HG03520 (cell line): ENCODE results near the gene AGL.
"Not testable (repeated sequence)": the region's sequence is repeated elsewhere in the genome, so short reads cannot be mapped to it uniquely, and the experiment has no call there.

Source experiments
- ATAC-seq: cut with Tn5 transposase; IDR thresholded peaks from one replicate; pipeline ENCODE4 v1.9.1; 2021; ENCODE audit warnings: mild to moderate bottlenecking, moderate library complexity; ENCODE audit not compliant: unreplicated experiment

Gene AGL

DNA sequence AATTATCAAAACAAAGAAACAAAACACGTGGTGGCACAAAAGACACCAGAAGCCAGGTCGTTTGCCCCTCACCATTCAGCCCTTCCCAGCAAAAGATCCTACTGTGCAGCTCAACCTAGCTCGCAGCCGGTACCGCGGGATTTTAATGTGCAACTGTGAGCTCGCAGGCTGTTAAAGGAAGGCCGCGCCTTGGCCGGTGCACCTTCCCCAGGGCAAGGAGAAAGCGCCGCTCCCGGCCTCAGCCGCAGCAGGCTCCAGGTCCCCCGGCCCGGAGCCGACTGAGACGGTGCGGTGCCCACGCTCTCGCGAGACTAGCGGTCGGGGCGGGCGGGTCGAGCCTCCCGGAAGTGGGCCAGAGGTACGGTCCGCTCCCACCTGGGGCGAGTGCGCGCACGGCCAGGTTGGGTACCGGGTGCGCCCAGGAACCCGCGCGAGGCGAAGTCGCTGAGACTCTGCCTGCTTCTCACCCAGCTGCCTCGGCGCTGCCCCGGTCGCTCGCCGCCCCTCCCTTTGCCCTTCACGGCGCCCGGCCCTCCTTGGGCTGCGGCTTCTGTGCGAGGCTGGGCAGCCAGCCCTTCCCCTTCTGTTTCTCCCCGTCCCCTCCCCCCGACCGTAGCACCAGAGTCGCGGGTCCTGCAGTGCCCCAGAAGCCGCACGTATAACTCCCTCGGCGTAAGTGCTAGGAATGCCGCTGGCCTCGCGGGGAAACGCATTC lies at the start of gene AGL:
AGL (plus strand) TSS at position 618 of the 715 bp plus-strand sequence. CDS start 682 bp downstream, outside the sequence.
- ATAC-seq = peak; percentile 98

DNA sequence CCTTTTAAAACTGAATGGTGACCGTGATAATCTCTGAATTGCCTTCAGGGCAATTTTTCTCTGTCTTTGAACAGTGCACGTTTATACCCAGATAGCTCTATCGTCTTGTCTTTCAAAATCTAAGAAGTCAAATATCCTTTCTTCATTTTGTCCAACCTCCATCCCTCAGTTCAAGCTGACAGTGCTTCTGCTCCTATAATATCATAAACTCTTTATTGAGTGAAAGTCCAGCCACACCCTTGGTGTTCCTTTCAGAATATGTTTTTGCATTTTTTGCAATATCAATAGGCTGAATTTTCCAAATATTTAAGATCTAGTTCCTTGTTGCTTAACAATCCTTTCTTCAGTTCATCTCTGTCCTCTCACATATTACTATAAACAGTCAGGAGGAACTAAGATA lies 48.6 kb upstream of the AGL start:
- ATAC-seq = no peak

GRCh38 chr1:99806882-99807281 lies 43.3 kb upstream of the AGL start:
- ATAC-seq = no peak

DNA sequence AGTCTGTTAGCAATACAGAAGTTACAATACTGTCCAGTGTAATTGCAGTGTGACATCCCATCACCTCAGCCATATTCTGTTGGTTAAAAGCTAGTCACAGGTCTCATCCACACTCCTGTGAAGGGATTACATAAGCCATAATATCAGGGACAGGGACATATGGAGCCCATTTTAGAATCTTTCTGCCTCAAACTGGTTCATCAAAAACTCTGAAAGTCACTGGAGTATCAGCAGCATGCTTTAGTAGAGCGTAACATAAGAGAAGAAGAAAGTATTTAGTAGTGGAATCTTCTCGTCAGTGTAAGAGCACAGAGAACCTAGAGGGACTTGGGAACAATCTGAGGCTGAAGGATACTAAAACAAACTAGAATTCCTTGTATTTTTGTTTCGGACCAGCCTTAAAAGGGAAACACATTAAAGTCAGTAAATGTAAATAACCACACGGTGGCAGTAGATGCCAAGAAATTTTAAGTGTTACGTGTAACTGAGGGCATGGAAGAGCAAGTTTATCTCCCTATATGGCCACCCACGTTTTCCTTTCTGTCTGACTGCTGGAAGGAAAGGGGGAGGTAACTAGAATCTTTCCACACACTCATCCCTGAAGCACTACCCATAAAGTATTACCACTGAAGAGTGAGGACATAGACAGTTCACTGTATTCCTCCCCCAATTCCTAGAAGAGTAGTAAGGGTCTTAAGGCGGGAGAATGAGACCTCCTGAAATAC lies 41.6 kb upstream of the AGL start:
- ATAC-seq = peak; percentile 79

GRCh38 chr1:99811075-99811474 lies 39.1 kb upstream of the AGL start:
- no peak for ATAC-seq

DNA sequence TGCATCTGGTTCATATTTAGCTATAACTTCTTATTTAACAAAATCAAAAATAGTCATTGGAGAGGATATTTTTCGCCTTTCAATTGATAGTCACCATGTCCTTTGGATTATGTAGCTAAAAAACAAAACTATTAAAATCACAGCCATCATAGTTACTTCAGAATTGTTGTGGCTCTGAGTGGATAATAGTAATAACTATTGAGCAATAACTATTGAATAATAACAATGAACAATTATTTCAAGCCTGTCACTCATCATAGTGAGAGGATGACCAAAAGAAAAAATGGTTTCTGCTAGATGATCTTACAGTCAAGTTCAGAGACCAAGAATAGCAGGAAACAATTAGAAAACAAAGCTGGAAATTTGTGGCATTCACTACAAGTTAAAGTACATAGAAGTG lies 38.4 kb upstream of the AGL start:
- ATAC-seq = no peak

DNA sequence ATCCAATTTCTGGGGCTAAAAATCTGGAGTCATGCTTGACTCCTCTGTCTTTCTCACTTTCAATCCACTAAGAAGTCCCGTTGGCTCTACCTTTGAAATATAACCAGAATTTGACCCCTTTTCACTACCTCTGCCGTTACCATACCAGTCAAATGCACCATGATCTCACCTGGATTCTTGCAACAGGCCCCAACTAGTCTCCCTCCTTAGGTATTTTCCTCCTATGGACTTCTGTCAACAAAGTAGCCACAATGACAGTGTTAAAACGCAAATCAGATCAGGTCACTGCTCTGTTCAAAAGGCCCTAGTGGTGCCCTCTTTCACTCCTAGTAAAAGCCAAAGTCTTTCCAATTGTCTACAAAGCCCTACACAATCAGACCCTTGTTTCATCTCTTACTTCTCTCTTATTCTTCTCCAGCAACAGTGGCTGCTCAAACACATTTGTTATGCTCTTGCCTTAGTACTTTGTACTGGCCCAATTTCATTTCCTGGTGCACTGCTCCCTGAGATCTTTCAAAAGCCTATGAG lies 35.7 kb upstream of the AGL start:
- ATAC-seq = no peak

DNA sequence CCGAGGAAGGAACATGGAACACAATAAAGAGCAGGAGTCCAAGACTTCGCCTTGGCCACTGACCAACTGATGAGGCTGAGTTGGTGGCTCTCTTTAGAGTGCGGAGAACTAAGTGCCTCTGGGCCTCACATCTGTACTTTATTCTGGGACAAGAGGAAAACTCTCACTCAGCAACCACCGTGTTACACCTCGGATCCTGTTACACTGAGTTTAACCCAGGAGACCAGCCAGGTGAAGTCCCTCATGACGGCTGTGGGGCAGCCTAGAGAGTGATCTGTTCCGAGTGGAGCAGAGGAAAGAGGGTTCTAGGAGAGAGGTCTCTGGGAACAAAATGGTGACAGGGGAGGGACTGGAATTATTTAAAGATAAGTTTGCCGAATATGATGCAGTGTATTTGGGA lies 33.5 kb upstream of the AGL start:
- no peak for ATAC-seq

GRCh38 chr1:99818063-99818699 lies 32.0 kb upstream of the AGL start:
- no peak for ATAC-seq

- peak; percentile 80 for ATAC-seq
These were observed 29.6 kb upstream of the AGL start for GRCh38 chr1:99820546-99820945.

DNA sequence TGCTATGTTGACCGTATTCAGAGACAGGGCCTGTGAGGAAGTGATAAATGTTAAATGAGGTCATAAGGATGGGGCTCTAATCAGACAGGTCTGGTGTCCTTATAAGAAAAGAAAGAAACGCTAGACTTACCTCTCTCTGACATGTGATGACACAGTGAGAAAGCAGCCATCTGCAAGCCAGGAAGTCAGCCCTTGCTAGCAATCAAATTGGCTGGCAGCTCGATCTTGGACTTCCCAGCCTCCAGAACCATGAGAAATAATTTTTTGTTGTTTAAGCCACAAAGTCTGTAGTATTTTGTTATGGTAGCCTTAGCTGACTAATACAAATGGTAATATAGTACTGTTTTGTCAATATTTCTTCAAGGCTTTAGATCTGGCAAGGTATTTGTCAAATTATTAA lies 25.1 kb upstream of the AGL start:
- ATAC-seq = no peak

DNA sequence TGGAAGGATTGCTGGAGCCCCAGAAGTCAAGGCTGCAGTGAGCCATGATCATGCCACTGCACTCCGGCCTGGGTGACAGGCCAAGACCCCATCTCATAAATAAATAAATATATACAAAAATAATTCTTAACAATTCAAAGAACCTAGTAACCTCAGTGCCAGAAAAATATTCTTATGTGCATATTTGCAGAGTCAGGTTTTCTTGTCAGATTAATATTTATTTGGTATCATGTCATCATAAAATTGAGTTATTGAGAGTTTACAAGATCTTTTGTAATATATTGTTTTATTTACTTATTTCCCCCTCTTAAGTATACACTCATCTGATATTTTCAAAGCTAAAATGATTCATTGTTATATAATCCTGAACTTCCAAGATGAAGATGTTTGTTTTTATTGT lies 24.5 kb upstream of the AGL start:
- ATAC-seq = no peak

DNA sequence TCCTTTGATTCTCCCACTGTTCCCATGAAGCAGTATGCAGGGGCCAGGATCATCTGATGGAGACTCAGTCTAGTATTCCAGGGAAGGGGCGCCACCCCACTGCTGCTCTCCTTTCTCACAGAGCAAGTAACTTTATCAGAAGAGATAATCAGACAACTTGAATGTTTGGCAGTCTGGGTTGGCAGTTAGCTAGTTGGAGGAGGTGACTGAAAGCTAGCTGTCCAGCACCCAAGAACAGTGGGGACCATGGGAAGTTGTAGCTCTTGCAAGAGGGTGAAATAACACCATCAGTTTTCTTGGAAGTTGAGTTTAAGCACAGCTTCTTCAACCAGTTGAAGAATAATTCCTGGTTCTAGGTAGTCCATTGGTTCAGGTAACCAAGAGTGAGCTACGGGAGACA lies 22.2 kb upstream of the AGL start:
- ATAC-seq = no peak

DNA sequence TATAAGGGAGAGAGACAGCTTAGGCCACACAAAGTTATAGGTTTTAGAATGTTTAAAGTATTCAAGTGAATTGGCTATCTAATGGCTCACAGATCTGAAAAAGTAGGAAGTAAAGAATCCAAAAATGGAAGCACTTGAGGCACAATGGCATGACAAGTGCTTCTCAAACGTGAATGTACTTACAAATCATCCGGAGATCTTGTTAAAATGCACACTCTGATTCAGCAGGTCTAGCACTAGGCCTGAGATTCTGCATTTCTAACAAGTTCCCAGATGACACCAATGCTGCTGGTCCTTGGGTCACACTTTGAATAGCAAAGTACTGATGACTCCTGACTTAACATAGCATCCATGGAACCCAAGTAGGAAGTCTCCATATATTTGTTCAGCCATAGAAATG lies 20.9 kb upstream of the AGL start:
- ATAC-seq = no peak

DNA sequence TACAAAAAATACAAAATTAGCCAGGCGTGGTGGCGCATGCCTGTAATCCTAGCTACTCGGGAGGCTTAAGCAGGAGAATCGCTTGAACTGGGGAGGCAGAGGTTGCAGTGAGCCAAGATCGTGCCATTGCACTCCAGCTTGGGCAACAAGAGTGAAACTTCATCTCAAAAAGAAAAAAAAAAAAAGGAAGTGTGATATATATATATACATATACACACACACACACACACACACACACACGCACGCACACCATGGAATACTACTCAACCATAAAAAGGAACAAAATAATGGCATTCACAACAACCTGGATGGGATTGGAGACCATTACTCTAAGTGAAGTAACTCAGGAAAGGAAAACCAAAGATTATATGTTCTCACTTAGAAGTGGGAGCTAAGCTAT lies 16.2 kb upstream of the AGL start:
- not testable (repeated sequence) for ATAC-seq

DNA sequence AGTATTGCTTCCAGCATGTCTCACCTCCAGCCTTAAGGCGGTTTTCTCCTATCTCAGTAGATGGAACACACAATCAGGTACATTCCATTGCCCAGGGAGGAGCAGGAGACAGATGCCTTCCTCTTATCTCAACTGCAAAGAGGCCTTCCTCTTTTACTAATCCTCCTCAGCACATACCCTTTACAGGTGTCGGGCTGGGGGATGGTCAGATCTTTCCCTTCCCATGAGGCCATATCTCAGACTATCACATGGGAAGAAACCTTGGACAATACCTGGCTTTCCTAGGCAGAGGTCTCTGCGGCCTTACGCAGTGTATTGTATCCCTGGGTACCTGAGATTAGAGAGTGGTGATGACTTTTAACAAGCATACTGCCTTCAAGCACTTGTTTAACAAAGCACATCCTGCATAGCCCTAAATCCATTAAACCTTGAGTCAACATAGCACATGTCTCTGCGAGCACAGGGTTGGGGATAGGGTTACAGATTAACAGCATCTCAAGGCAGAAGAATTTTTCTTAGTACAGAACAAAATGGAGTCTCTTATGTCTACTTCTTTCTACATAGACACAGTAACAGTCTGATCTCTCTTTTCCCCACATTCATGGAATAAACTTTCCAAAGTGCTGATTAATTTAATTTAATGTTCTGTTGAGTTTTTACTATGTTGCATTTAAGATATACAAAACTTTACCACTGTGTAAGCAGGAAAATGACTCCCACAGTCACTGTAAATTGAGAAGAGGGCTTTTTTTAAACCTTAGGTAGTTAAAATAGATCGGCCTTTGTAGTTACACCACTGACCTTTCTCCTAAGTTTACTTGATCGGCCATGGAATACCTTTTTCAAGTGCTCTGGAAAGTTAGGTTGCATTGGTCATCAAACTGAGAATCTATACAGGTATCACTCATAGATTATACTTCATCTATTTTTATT lies 13.7 kb upstream of the AGL start:
- ATAC-seq = not testable (repeated sequence)

DNA sequence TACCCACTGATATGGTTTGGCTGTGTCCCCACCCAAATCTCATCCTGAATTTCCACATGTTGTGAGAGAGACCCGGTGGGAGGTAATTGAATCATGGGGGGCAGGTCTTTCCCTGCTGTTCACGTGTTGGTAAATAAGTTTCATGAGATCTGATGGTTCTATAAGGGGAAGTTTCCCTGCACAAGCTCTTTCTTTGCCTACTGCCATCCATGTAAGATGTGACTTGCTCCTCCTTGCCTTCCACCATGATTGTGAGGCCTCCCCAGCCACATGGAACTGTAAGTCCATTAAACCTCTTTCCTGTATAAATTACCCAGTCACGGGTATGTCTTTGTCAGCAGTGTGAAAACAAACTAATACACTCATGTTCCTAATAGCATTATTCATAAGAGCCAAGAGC lies 9.8 kb upstream of the AGL start:
- ATAC-seq = not testable (repeated sequence)

DNA sequence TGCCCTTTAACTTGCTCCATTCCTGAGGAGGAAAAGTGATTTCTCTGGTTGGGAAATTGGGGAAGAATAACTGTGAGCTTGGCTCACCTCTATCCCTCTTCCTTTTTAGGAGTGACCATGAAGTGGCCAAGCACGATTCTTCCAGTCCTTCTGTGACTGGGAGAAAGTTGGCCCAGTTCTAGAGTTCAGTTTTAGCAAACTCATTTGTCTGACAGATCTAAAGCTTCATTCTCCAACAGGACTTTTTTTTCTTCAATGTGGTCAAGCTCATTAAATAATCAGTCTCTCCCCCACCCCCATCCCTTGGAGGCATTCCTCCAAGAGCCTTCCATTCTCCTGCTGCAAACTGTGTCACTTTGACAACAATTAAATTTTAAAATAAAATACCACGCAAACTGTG lies 6.4 kb upstream of the AGL start:
- ATAC-seq = no peak

- ATAC-seq = not testable (repeated sequence)
These were observed 5.0 kb upstream of the AGL start for GRCh38 chr1:99845201-99845600.

DNA sequence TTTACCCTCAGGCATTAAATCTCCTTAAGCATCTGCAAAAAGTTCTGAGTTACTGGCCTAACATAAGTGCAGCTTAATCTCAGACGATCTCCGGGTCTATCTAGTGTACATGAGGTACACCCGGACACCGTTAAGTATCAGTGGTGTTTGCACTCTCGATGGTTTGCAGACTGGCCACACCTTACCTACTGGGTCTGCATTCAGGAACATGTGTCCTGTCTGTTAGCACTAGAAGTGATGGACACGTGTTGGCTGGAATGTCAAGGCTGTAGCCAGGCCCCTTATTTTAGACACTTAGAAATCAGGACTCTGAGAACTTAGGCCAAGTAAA lies 783 bp upstream of the AGL start:
- ATAC-seq = peak; percentile 2
